NCI-H1092 (cell line): ENCODE measurements around the gene ANTKMT.
"Not testable (repeated sequence)": the region's sequence is repeated elsewhere in the genome, so short reads cannot be mapped to it uniquely, and the experiment has no call there.

ENCODE experiments used
- DNase-seq: peaks from one replicate; lab custom pipeline; 2025; lab: John Stamatoyannopoulos, UW

Gene ANTKMT

DNA sequence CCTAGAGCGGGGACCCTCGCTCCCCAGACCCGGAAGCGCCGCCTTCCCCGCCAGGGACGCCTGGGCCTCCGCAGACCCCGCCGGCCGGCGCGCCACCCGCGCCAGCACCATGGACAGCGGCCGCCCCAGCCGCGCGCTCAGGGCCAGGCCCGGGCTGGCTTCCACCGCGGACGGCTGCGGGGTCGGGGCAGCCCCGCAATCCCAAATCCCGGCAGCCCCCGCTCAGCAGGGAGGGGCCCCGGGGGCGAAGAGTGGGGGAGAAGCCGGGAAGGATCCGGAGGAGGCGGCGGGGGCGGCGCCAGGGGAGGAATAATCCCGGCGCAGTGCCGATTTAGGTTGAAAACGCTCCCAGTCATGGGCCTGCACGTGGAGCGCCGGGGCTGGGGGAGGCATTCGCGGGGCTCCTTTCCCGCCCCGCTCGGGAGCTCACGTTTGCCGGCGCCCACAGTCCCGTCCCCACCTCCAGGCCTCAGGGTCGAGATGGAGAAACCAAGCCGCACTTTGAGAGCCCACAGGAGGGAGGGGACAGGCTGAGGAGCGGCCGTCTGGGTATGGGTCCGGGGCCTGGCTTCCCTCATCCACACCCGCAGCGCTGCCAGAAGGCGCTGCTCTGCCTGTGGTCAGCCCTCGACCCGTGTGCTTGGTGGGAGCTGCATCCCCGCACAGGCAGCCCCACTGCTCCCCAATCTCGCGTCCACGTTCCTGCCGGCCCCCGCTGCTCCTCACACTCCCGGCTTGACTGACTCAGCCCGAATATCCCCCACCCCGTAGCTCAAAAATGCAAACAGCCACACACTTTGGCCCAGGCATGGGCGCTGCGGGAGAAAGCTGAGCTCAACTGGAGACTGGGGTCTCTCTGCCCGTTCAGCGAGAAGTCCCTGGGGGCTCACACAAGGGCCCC is 20.0 kb upstream of the ANTKMT start:
- DNase-seq: no peak

DNA sequence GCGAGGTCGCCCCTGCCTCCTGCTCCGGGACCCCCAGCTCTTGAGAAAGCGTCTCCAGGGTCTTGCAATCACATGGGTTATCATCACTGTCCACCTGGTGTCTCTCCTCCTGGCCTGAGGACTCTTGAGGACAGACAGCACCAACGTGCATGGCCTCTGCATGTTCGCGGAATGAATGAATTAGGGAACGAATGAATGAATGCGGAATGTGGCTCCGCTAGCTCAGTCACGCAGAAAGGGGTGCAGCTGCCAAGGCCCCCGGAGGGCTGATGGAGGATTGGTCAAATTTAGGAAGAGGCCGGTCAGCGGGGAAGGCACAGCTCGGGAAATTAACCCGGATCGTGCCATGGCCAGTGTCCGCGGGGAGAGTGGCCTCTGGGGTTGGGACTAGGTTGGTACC is 18.6 kb upstream of the ANTKMT start:
- DNase-seq: no peak

DNA sequence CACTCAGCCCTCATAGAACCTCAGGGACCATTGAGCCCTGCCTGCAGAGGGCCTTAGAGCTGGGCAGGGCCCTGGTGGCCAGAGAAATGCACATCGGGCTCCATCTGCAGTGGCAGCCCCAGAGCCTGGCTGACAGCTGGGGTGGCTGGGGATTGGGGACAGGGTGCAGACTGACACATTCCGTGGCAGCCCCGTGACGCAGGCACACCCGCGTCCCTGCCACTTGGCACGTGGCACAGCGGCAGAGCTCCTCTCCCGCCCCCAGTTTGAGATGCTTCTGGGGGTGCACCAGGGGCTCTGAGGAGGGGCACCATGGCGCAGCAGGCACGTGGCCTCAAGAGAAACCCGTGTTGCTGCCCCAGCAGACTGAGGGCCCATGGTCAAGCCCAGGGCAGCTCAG is 17.5 kb upstream of the ANTKMT start:
- DNase-seq: no peak

DNA sequence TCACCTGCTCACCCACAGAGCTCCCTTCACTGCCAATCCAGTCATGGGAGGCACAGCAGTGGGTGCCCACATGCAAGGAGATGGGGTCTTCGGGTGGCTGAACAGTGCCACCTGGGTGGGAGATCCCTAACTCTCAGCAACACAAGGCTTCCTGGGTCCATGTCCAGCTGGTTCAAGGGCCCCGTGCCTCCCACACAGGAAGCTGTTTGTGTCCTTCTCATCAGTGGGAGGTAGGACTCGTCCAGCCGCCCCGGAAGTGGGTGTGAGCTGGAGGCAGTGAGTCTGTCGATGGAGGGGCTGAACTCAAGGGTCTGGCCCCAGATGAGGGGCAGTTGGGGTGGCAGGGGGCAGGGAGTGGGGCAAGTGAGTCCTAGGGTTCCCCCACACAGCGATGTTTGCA is 16.9 kb upstream of the ANTKMT start:
- no peak for DNase-seq

DNA sequence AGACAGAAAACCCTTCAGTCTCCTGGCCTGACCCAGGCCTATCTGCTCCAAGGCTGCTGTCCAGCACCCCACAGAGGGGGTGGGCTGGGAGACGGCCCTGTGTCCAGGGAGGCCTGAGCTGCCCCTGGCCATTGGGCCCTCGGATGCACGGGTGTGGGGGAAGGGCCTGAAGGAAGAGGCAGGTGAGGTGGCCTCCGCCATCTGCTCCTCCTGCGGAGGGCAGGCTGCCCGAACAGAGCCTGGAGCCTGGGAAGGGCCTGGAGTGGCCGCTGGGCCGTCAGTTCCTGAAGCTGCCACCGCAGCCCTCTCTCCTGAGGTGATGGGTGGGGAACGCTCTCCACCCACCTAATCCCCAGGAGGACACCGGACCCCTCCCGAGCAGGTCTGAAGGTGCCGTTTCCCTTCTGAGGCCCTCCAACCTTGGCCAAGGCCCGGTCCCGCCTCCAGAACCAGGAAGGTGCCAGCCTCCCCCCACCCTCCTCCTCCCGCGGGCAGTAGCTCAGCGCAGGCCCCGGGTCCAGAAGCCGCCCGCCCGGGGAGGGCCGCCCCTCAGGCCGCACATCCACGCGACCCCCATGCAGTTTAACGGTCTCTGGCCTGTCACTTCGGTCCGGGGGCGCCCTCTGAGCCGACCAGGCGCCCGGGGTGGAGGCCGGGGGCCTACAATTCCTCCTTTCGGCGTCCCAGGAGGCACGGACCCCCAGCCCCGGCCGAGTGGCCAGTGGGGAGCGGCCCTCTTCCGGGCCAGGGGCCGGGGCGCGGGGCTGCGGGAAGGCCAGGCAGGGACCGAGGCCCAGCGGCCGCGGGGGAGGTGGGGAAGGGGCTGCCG is 16.2 kb upstream of the ANTKMT start:
- DNase-seq: no peak

DNA sequence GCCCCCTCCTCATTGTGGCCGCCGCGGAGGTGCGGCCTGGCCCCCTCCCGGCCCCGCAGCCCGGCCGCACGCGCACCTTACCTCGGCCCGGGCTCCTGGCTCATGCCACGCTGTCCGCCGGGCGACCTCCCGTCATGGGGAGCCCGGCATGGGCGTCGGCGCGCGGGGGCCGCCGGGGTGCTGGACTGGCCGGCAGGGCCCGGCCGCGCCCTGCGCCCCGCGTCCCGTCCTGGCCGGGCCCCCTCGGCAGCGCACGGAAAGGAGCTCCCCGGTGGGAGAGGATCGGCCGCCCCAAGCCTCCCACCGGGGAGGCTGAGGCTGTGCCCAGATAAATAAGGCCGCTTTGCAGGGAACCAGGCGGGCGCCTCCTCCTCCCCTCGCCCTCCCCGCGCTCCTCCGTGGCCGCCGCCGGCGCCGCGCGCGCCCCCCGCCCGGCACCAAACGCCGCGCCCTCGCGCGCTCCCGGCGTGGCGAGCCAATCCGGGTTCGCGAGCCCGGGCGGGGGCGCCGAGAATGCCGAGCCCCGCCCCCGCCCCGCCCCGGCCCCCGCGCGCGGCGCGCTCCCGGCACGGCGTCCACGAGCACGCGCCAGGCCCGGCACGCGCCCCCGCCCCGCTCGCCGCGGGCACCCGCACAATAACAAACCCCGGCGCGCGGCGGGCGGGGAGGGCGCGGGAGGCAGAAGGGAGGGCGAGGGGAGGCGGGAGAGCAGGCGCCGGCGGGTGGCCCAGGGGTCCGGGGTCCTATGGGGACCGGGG is 15.3 kb upstream of the ANTKMT start, which contains the start of gene FBXL16:
Gene FBXL16 (minus strand): TSS at position 371 of the 758 bp plus-strand sequence. CDS start 8,396 bp downstream, outside the sequence.
- DNase-seq: peak; percentile 62

DNA sequence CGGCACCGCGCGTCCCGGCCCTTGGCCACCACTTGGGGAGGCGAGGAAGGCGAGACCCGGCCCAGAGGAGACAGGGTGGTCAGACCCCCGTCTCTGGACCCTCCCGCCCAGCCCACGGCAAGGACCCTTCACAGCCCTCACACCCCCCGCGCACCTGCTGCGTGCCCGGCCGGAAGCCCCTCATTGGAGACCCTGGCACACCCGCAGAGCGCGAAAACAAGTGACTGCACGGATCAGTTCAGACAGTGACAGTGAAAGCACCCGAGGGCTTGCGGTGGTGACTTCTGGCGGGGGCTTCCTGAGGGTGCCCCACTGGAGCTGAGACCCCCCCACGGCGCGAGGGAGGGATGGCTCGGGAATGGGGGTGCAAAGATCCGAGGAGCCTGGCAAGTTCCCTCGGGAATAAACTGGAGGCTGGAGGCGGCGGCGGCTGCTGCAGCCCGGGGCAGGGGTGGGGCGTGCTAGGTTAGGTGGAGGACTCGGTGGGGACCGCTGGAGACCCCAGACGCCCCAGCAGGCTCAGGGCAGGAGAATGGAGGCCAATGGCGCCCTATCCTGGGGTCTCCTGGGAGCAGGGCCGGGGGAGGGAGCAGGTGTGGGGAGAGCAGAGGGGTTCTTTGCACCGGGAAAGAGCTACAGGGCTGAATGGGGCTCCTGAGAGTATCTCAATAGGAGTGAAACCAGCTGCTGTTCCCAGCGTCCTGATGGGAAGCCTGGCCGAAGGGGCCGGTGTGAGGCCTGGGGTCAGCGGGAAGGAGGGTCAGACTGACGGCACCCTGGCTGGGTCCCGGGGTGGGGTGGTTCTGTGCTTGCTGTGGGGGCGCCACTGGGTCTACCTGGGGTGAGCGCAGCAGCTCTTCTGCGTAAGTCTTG is 14.5 kb upstream of the ANTKMT start:
- peak; percentile 29 for DNase-seq

DNA sequence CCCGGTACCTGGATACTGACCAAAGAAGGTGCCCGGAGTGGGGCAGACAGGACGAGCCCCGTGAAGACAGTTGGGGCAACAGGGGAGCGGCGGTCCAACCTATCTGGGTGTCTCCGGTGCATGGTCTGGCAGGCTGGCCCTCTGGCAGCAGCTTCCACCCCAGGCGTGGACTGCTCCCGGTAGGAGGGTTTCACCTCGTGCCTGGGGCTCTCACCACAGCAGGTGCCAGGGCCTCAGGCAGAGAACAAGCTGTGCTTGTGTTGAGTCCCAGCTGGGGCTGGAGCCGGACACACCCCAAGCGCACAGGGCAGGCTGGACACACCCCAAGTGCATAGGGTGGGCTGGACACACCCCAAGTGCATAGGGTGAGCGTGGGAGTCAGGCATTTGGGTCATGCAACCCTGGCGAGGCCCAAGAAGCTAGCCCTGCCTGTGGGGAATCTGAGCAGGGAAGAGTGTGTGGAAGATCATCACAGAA is 13.8 kb upstream of the ANTKMT start:
- DNase-seq: no peak

DNA sequence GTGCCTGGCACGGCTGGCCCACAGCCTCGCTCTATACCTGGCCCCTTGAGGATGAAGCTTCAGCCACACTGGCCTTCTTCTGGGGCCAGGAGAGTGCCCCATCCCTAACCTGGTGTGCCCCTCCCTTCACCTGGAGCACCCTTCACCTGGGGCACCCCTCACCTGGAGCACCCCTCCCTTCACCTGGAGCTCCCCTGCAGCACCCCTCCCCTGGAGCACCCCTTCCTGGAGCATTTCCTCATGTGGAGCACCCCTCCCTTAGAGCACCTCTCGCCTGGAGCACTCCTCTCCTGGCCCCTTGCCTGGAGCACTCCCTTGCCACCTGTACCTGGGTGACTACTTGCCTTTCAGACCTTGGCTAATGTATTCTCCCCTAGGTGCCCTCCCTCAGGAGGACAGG is 12.9 kb upstream of the ANTKMT start:
- no peak for DNase-seq

DNA sequence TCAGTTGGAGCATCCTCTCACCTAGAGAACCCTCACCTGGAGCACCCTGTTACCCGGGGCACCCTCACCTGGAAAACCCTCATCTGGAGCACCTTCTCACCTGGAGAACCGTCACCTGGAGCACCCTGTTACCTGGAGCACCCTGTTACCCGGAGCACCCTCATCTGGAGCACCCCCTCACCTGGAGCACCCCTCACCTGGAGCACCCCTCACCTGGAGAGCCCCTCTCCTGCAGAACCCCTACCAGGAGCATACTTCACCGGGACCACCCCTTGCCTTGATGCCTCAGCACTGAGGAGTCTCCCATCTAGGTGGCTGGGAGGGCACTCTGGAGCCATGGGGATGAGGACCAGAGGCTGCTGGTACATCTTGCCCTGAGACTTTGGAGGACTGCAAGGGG is 12.0 kb upstream of the ANTKMT start:
- no peak for DNase-seq

DNA sequence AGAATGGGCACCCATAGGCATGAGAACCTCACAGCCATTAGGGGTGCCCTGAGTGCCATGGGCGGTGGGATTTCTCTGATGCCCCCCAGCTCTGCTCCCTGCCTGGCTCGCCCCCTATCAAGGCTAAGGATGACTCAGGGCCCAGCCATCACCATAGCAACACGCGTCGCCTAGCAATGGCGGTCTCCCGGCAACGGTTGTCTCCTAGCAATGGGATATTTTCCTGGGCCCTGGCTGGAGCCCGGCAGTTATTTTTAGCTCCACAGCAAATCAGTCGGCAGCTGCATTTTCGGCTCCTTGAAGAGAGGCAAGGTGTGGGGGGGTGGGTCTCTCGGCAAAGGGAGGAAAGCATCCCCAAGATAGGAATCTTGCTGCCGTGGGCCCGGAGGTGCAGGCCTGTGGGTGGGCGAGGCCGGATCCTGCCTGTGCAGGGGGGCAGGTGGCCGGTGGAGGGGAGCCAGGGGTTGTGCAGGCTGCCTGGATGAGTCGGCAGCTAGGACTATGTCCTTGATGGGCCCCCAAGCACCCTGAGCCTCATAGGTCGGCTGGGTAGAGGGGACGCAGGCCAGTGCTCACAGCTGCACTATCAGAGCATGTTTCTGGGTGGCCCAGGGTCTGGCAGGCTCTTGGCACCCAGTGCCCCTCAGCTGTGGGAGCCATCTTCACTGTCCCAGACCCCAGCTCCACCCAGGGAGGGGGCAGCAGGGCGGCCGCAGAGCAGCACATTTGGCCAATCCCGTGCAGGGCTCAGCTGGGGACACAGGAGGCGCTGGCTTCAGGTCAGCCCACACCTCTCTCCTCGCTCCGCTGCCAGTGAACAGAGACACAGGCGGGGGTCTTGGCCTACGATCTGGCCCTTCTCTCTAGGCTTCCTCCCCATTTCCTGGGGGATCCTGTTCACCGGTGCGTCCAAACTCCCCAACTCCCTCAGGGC is 11.1 kb upstream of the ANTKMT start:
- peak; percentile 87 for DNase-seq

DNA sequence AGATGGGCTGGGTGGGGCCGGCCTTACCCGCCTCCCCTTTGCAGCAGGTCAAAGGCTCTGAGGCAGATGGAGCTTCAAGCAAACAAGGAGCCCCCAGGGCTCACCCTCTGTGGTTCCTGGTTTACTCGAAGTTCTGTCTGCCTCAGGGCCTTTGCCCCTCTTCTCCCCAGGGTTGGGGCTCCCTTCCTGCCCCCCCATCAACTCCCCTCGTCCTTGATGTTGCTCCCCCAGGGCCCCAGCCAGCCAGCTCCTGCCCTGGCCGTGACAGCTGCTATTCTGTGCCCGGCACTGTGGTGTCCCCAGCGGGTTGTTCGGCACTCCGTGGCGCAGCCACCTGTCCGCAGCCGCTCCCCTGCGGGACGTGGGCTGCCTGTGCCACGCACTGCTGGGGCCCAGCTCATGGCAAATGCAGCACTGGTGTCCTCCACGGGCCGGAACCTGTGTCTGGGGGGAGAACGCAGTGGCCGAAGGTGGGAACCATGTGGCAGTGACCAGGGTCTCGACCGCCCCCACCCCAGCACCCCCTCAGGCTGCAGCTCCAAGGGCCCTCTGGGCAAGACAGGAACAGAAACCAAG is 10.4 kb upstream of the ANTKMT start:
- no peak for DNase-seq

DNA sequence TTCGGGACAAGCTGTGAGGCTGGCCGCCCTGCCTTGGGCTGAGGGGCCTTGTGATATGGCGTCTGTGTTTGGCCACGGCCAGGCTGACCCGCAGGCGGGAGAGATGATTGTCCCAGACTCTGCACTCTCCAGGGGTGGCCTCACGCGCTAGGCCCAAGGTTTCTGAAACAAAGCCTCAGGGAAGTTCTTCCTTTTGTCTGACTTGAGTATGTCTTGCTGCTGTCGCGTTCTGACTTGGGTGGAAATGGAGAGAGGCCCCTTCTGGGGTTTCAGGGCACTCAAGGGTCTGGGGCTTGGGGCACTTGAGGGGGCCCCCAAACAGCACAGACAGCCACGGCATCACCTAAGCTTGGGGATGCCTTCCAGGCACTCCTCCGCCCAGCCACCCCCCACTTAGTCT is 9.9 kb upstream of the ANTKMT start:
- DNase-seq: no peak

DNA sequence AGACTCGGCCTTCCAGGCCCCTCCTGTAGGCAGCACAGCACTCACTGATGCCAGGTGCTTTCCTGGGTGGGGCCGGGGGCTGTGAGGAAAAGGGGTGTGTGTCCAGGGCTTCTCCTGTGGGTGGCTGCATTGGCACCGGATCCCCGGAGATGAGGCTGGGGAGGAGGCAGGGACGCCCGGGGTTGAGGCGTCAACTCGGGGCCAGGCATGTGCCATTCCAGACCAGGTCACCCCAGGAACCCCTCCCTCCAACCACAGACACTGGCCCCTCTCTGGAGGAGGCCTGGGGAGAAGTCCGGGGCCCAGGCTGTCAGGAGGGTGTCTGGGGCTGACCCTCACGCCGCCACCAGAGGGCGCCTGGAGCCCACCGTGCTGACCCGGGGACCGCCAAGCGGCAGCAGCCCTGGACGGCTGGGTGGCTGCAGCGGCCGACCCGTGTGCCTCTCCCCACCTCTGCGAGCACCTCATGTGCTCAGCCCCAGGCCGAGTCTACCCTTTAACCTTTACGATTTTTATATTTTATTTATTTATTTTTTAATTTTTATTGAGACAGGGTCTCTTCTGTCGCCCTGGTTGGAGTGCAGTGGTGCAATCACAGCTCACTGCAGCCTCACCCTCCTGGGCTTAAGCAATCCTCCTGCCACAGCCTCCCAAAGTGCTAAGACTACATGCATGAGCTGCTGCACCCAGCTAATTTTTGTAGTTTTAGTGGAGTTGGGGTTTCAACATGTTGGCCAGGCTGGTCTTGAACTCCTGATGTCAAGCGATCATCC is 9.2 kb upstream of the ANTKMT start:
- peak; percentile 52 for DNase-seq

DNA sequence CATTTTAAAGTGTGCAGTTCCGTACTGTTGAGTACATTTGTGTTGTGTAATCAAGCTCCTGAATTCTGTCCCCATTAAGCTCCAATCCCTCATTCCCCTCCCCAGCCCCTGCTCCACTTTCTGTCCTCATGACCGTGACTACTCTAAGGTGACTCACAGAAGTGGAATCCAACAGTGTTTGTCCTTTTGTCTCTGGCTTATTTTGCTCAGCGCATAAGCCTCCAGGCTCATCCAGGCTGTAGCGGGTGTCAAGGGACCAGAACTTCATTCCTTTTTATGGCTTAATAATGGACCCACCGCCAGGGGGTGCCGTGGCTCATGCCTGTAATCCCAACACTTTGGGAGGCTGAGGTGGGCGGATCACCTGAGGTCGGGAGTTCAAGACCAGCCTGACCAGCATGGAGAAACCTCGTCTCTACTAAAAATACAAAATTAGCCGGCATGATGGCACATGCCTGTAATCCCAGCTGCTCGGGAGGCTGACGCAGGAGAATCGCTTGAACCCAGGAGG is 8.2 kb upstream of the ANTKMT start:
- not testable (repeated sequence) for DNase-seq

DNA sequence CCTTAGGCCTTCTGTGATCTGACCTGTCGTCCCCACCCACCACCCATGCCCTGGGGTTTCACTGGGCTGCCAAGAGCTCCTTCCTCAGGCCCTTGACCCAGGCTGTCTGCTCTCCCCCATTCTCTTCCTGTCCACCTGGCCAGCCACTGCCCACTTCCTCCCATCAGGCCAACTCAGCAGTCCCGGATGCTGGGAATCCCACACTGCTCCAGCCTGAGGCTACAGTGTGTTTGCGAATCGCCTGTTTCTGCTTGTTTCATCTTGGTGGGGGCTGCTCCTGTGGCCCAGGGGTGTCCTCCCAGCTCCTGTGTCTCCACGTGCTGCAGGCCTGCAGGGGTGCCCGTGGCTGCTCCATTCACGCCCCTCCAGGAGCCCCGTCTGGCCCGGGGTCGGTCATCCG is 6.9 kb upstream of the ANTKMT start:
- no peak for DNase-seq

DNA sequence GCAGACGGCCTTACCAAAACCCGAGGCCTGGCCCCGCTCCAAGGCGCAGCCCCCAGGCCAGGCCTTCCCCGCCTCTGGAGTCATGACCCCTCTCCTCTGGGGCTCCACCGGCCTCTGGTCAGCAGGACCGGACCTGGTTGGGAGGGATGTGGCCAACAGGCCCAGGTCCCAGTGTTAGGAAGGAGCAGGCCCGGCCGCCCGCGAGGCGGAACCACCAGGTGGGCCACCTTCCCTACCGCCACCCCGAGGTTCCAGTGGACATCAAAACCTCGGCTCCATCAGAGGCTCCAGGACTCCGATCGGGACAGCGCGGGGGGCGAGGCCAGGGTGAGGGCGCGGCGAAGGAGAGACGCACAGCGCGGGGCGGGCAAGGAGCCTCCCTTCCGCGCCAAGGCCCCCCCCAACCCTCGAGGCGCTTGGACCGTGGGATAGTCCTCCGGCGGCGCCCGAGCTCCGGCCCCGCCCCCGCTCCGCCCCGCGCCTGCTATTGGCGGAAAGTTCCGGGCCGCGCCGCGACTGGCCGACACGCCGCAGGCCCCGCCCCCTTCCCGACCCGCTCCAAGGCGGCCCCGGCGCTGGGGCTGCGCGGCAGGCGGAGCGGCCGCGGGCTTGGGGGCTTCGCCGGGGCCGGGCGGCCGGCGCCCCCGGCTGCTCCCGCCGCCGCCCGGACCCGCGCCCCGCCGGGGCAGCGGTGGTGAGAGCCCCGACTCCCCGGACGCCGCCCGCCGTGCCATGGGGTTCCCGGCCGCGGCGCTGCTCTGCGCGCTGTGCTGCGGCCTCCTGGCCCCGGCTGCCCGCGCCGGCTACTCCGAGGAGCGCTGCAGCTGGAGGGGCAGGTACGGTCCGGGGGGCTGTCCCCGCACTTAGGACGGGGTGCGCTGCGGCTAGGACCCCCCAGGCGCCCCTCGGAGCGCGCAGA is 6.1 kb upstream of the ANTKMT start, which contains the start of gene METRN:
Gene METRN (plus strand): TSS at position 561 of the 919 bp plus-strand sequence. CDS start 172 bp downstream, at position 733.
- DNase-seq: peak; percentile 66
